Immature natural killer cell (primary cell): ENCODE measurements around the gene VCL. TPM values are rescaled to one million over a fixed set of nuclear protein-coding genes. Genes with fewer than 3 reads are reported as not detected.

Source experiments
- DNase-seq, 3 donors: peaks; one replicate each; pipeline ENCODE4 v3.0.0; 2022; ENCODE audit warnings: mixed read lengths in 1 of 3
- H3K27ac Mint-ChIP-seq, 6 donors: one replicate each; pipeline ENCODE4 v1.8.0; 2020; ENCODE audit warnings: mixed read lengths in 6 of 6, mild to moderate bottlenecking in 5 of 6, inconsistent platforms in 4 of 6, moderate library complexity in 3 of 6
- H3K27me3 Mint-ChIP-seq, 3 donors: one replicate each; pipeline ENCODE4 v1.8.0; 2020 to 2021; ENCODE audit warnings: low read depth in 3 of 3, mild to moderate bottlenecking in 3 of 3, mixed read lengths in 3 of 3, moderate library complexity in 3 of 3, inconsistent platforms in 1 of 3
- H3K36me3 Mint-ChIP-seq, 3 donors: one replicate each; pipeline ENCODE4 v1.8.0; 2020; ENCODE audit warnings: mixed read lengths in 3 of 3, inconsistent platforms in 2 of 3, mild to moderate bottlenecking in 2 of 3
- H3K4me1 Mint-ChIP-seq, 2 donors: one replicate each; pipeline ENCODE4 v1.8.0; 2020; ENCODE audit warnings: inconsistent platforms in 2 of 2, mild to moderate bottlenecking in 2 of 2, mixed read lengths in 2 of 2, moderate library complexity in 1 of 2
- H3K4me3 Mint-ChIP-seq, 5 donors: one replicate each; pipeline ENCODE4 v1.8.0; 2020; ENCODE audit warnings: mild to moderate bottlenecking in 5 of 5, mixed read lengths in 5 of 5, inconsistent platforms in 3 of 5, moderate library complexity in 3 of 5
- H3K9me3 Mint-ChIP-seq, 6 donors: one replicate each; pipeline ENCODE4 v1.8.0; 2020; ENCODE audit warnings: mild to moderate bottlenecking in 6 of 6, mixed read lengths in 6 of 6, inconsistent platforms in 4 of 6, moderate library complexity in 3 of 6
- polyA plus RNA-seq, 3 donors: library from polyadenylated mRNA; unstranded; fragments of 300-500 nt; fragmentation: Illumina TruSeq; gene quantifications; one replicate each; pipeline ENCODE4 v1.2.3, GENCODE V29; 2021

Gene VCL
- polyA plus RNA-seq, 3 donors from 2014 or later: 38.6 to 95.0 (median 55.9) TPM

GRCh38 chr10:74153676-74154075, 155.8 kb downstream of the VCL start:
- Mint-ChIP-seq H3K9me3 (no peaks in the 10 kb centered on the region), H3K4me1 (peaks cover 0 to 9% of the 10 kb centered on the region in 2 donors), H3K27ac (no peak overlapping the region), H3K36me3 (no peaks in the 10 kb centered on the region), H3K4me3 (no peak overlapping the region), H3K27me3 (peaks cover 0 to 2% (median 1%) of the 10 kb centered on the region in 3 donors)
- DNase-seq: no peak

GRCh38 chr10:74156919-74157289, 159.0 kb downstream of the VCL start:
- peaks cover 0 to 4% (median 1%) of the 10 kb centered on the region in 3 donors for H3K27me3 Mint-ChIP-seq
- DNase-seq: no peak
- no peak overlapping the region for H3K4me3 Mint-ChIP-seq
- H3K4me1 Mint-ChIP-seq: peaks cover 0 to 3% of the 10 kb centered on the region in 2 donors
- no peaks in the 10 kb centered on the region for H3K9me3 Mint-ChIP-seq
- peak overlapping the region in 1 of 6 donors; percentile 12 for H3K27ac Mint-ChIP-seq
- no peaks in the 10 kb centered on the region for H3K36me3 Mint-ChIP-seq

- no peak overlapping the region for H3K27ac Mint-ChIP-seq
- peaks cover 0 to 2% (median 1%) of the 10 kb centered on the region in 3 donors for H3K27me3 Mint-ChIP-seq
- H3K4me3 Mint-ChIP-seq: no peak overlapping the region
- peaks cover 0 to 4% (median 3%) of the 10 kb centered on the region in 3 donors for H3K36me3 Mint-ChIP-seq
- no peaks in the 10 kb centered on the region for H3K4me1 Mint-ChIP-seq
- H3K9me3 Mint-ChIP-seq: no peaks in the 10 kb centered on the region
- DNase-seq: no peak
Measured at GRCh38 chr10:74160013-74160412, 162.1 kb downstream of the VCL start.

- H3K4me1 Mint-ChIP-seq: peaks cover 0 to 1% of the 10 kb centered on the region in 2 donors
- peaks cover 0 to 2% (median 0%) of the 10 kb centered on the region in 3 donors for H3K27me3 Mint-ChIP-seq
- H3K4me3 Mint-ChIP-seq: no peak overlapping the region
- DNase-seq: no peak
- H3K27ac Mint-ChIP-seq: no peak overlapping the region
- no peaks in the 10 kb centered on the region for H3K9me3 Mint-ChIP-seq
- H3K36me3 Mint-ChIP-seq: peaks cover 0 to 4% (median 3%) of the 10 kb centered on the region in 3 donors
Measured at GRCh38 chr10:74163319-74164068, 165.6 kb downstream of the VCL start.

GRCh38 chr10:74164716-74165529, 167.0 kb downstream of the VCL start:
- DNase-seq: no peak
- peaks cover 7 to 9% of the 10 kb centered on the region in 2 donors for H3K4me1 Mint-ChIP-seq
- no peak overlapping the region for H3K27ac Mint-ChIP-seq
- peaks cover 0 to 4% (median 3%) of the 10 kb centered on the region in 3 donors for H3K36me3 Mint-ChIP-seq
- no peak overlapping the region for H3K4me3 Mint-ChIP-seq
- H3K27me3 Mint-ChIP-seq: peaks cover 0 to 2% (median 0%) of the 10 kb centered on the region in 3 donors
- no peaks in the 10 kb centered on the region for H3K9me3 Mint-ChIP-seq

- Mint-ChIP-seq H3K4me1 (peaks cover 7 to 9% of the 10 kb centered on the region in 2 donors), H3K27ac (no peak overlapping the region), H3K36me3 (peaks cover 0 to 4% (median 3%) of the 10 kb centered on the region in 3 donors), H3K4me3 (no peak overlapping the region), H3K9me3 (no peaks in the 10 kb centered on the region), H3K27me3 (peaks cover 0 to under 1% (median 0%) of the 10 kb centered on the region in 3 donors)
- DNase-seq: no peak
Measured at GRCh38 chr10:74165530-74165901, 167.6 kb downstream of the VCL start.

GRCh38 chr10:74167443-74167842, 169.5 kb downstream of the VCL start:
- Mint-ChIP-seq H3K4me1 (peaks cover 7 to 9% of the 10 kb centered on the region in 2 donors), H3K4me3 (no peak overlapping the region), H3K9me3 (no peaks in the 10 kb centered on the region), H3K36me3 (peaks cover 0 to 1% (median under 1%) of the 10 kb centered on the region in 3 donors), H3K27me3 (no peaks in the 10 kb centered on the region), H3K27ac (peak overlapping the region in 2 of 6 donors; percentile 56 to 61)
- no peak for DNase-seq

Other genes starting within 250 kb of the VCL start
- gene CHCHD1, start 216.1 kb upstream of the VCL start, polyA plus RNA-seq: 10 to 100 TPM; 24.8 to 46.9 (median 42.7) TPM
- 10 to 100 TPM in 2 of 3 donors, 1 to 10 TPM in 1; 7.3 to 44.7 (median 14.8) TPM for gene ZSWIM8, start 212.5 kb upstream of the VCL start, polyA plus RNA-seq
- gene NDST2, start 186.5 kb upstream of the VCL start, polyA plus RNA-seq: 10 to 100 TPM; 10.6 to 29.9 (median 10.7) TPM
- 1 to 10 TPM; 4.8 to 5.8 (median 5.0) TPM for gene CAMK2G, start 123.6 kb upstream of the VCL start, polyA plus RNA-seq
- under 1 TPM in 1 of 3 donors, not detected in 2; 0.08 TPM for gene PLAU, start 87.0 kb upstream of the VCL start, polyA plus RNA-seq
- 10 to 100 TPM; 22.1 to 44.3 (median 39.8) TPM for gene AP3M1, start 152.7 kb downstream of the VCL start, polyA plus RNA-seq
- 10 to 100 TPM; 26.9 to 36.7 (median 28.4) TPM for gene ADK, start 153.1 kb downstream of the VCL start, polyA plus RNA-seq